ENCODE measurements around the gene ARNT2. TPM values are rescaled to one million over a fixed set of nuclear protein-coding genes. Genes with fewer than 3 reads are reported as not detected.

The ARNT2 gene
- total and polyA plus RNA-seq, 10 of the 15 experiments (the other 5 are each of a cell fraction or from before 2014, with no cell fraction given), result 0.07 to 0.49 (median 0.09) TPM; not detected in 6

GRCh38 chr15:80462836-80463512 is 58.8 kb downstream of the ARNT2 start:
- no peaks in the 10 kb centered on the region for H3K4me1 ChIP-seq (ENCODE audit: control insufficient read depth, insufficient read depth, low read length)
- H3K79me2 ChIP-seq (ENCODE audit: control insufficient read depth, insufficient read depth, low read length), result no peaks in the 10 kb centered on the region
- BruUV-seq (replicated peaks), result no TSS peak
- no peak for ATAC-seq
- no peak for DNase-seq (ENCODE audit: low read depth, low spot score)
- no peak overlapping the region for H3K9ac ChIP-seq (ENCODE audit: control insufficient read depth, insufficient read depth, low read length)
- H3K27ac ChIP-seq (ENCODE audit: control insufficient read depth, insufficient read depth), result no peak overlapping the region
- ChIA-PET CTCF (no interaction called here), SMC1A (ENCODE audit: uncharacterized antibody, unreplicated experiment) (interaction anchor here (0.6 kb wide), 1 partner anchor 1523 kb away, joined by 3 read pairs; no protein-coding TSS in a partner anchor), POLR2A (no interaction called here), RAD21 (ENCODE audit: unreplicated experiment) (interaction anchor here (1.0 kb wide), 1 partner anchor 313 kb away, joined by 3 read pairs; no protein-coding TSS in a partner anchor)
- H2AFZ ChIP-seq (ENCODE audit: control insufficient read depth, low read depth, low read length), result no peak overlapping the region
- H3K9me3 ChIP-seq (replicated peaks; ENCODE audit: control insufficient read depth, insufficient read depth, low read length), result no peaks in the 10 kb centered on the region
- WGBS (ENCODE audit: insufficient coverage, insufficient replicate concordance, low lambda C conversion rate, missing lambda C conversion rate), result 21% methylated on average over 8 of the region's 8 CpGs
- H4K20me1 ChIP-seq (ENCODE audit: control insufficient read depth, insufficient read depth), result no peaks in the 10 kb centered on the region
- no peak overlapping the region for H3K4me2 ChIP-seq (ENCODE audit: control insufficient read depth, insufficient read depth)
- H3K36me3 ChIP-seq (ENCODE audit: control insufficient read depth in 2 of 2, insufficient read depth in 2 of 2, low read length in 1 of 2), result no peaks in the 10 kb centered on the region
- intact Hi-C loops (cut with micrococcal nuclease; ENCODE audit: unreplicated experiment) (no loop called here), in situ Hi-C loops (cut with MboI) (no loop called here)
- no peak for FAIRE-seq
- H3K27me3 ChIP-seq (replicated peaks in 1 of 2; ENCODE audit: control insufficient read depth in 2 of 2, insufficient read depth in 2 of 2, low read length in 1 of 2), result 0 out of 4 replicates have a peak, but pooled peaks cover 0 to 3% of the 10 kb centered on the region in 2 experiments
- H3K4me3 ChIP-seq, result no peak overlapping the region
- TF ChIP-seq ZNF592 (IDR thresholded peaks at IDR 0.05) (no peak), SMARCA5 (IDR thresholded peaks at IDR 0.05) (no peak), TCF7 (IDR thresholded peaks at IDR 0.05; ENCODE audit: borderline replicate concordance) (no peak), TAF1 (IDR thresholded peaks at IDR 0.05; ENCODE audit: borderline replicate concordance, low read depth, low read length) (no peak), RELA (IDR thresholded peaks at IDR 0.05; ENCODE audit: borderline replicate concordance, partially characterized antibody) (no peak), FOXM1 (IDR thresholded peaks at IDR 0.05; ENCODE audit: low read depth, low read length) (no peak), E4F1 (IDR thresholded peaks at IDR 0.05; ENCODE audit: borderline replicate concordance, partially characterized antibody) (no peak), CBFB (IDR thresholded peaks at IDR 0.05; ENCODE audit: low read depth) (no peak), JUNB (IDR thresholded peaks at IDR 0.05) (no peak), ATF2 (IDR thresholded peaks at IDR 0.05; ENCODE audit: low read length) (no peak), CREM (IDR thresholded peaks at IDR 0.05; ENCODE audit: low read depth) (no peak), ASH2L (IDR thresholded peaks at IDR 0.05; ENCODE audit: borderline replicate concordance, low read depth) (no peak), NR2C2 (IDR thresholded peaks at IDR 0.05; ENCODE audit: borderline replicate concordance, control insufficient read depth, insufficient read length, low read depth) (no peak)

All from GM12878 (cell line).